GM12878 (cell line): ENCODE results near the gene ITFG1. TPM values are rescaled to one million over a fixed set of nuclear protein-coding genes. Genes with fewer than 3 reads are reported as not detected.

Source experiments
- ATAC-seq: fragments of 200-7000 bp; cut with Tn5 transposase; 3 replicates; pipeline ENCODE4 v1.9.1; 2020; ENCODE audit warnings: mild to moderate bottlenecking, moderate library complexity
- BruUV-seq: library from RNA; stranded (reverse); fragments of 400-500 nt; replicated peaks from 2 replicates; lab custom pipeline; 2021; lab: Mats Ljungman, UMichigan
- CTCF ChIA-PET: fragments of 300-600 bp; sonication (Branson Sonifier 250); formaldehyde crosslinking; extraction: SDS; loops from one replicate; lab custom pipeline; 2021; ENCODE audit warnings: inconsistent platforms; lab: Yijun Ruan, JAX
- POLR2A ChIA-PET: fragments of 350-600 bp; formaldehyde crosslinking; extraction: SDS; loops from one replicate; lab custom pipeline; 2021; ENCODE audit warnings: inconsistent platforms; lab: Charles Lee
- RAD21 ChIA-PET: fragments of 300-600 bp; sonication (Branson Sonifier 250); formaldehyde crosslinking; loops from one replicate; lab custom pipeline; 2023; ENCODE audit warnings: antibody characterized with exemption; ENCODE audit not compliant: unreplicated experiment; lab: Charles Lee
- SMC1A ChIA-PET: fragments of 300-600 bp; sonication (Branson Sonifier 250); formaldehyde crosslinking; loops from one replicate; lab custom pipeline; 2023; ENCODE audit not compliant: unreplicated experiment, uncharacterized antibody; lab: Charles Lee
- DNase-seq: peaks from one replicate; pipeline ENCODE4 v3.0.0-alpha.2; 2011; ENCODE audit warnings: low read depth, low spot score
- FAIRE-seq: peaks from 3 replicates; lab custom pipeline; 2011; peaks lifted over from hg19 to GRCh38; lab: Jason Lieb, UNC
- H2AFZ ChIP-seq: 2 replicates; pipeline ENCODE4 v1.6.0; 2011; ENCODE audit warnings: low read depth, low read length, control low read depth; ENCODE audit not compliant: control insufficient read depth
- H3K27ac ChIP-seq: 2 replicates; pipeline ENCODE4 v1.5.1; 2011; ENCODE audit warnings: control low read depth; ENCODE audit not compliant: control insufficient read depth, insufficient read depth
- H3K27me3 ChIP-seq, 2 experiments: replicated peaks in 1 of 2; 2 replicates each; pipeline versions ENCODE4 v1.6.0 to v1.6.1; 2011; ENCODE audit warnings: low read length in 1 of 2; ENCODE audit not compliant: control insufficient read depth in 2 of 2, insufficient read depth in 2 of 2
- H3K36me3 ChIP-seq, 2 experiments: 2 replicates each; pipeline ENCODE4 v1.5.1; 2011; ENCODE audit warnings: low read length in 1 of 2; ENCODE audit not compliant: control insufficient read depth in 2 of 2, insufficient read depth in 2 of 2
- H3K4me1 ChIP-seq: 2 replicates; pipeline ENCODE4 v1.6.1; 2011; ENCODE audit warnings: mild to moderate bottlenecking, low read length, moderate library complexity, mixed read lengths; ENCODE audit not compliant: control insufficient read depth, insufficient read depth
- H3K4me2 ChIP-seq: 2 replicates; pipeline ENCODE4 v1.6.0; 2011; ENCODE audit warnings: control low read depth; ENCODE audit not compliant: control insufficient read depth, insufficient read depth
- H3K4me3 ChIP-seq: fragments of 200-600 bp; sonication (generic); 2 replicates; pipeline ENCODE4 v1.5.1; 2016
- H3K79me2 ChIP-seq: 2 replicates; pipeline ENCODE4 v1.6.0; 2011; ENCODE audit warnings: low read length; ENCODE audit not compliant: control insufficient read depth, insufficient read depth
- H3K9ac ChIP-seq: 2 replicates; pipeline ENCODE4 v1.8.0; 2011; ENCODE audit warnings: low read length, control low read depth, mixed read lengths; ENCODE audit not compliant: control insufficient read depth, insufficient read depth
- H3K9me3 ChIP-seq: replicated peaks from 3 replicates; pipeline ENCODE4 v1.5.1; 2011; ENCODE audit warnings: mild to moderate bottlenecking, low read length; ENCODE audit not compliant: control insufficient read depth, insufficient read depth
- H4K20me1 ChIP-seq: 2 replicates; pipeline ENCODE4 v1.6.0; 2011; ENCODE audit not compliant: control insufficient read depth, insufficient read depth
- BHLHE40 ChIP-seq, 2 experiments: fragments of 450-650 bp in 1 of 2; IDR thresholded peaks; 2 replicates each; pipeline ENCODE4 v1.6.1; 2011 to 2017; ENCODE audit warnings: low read depth in 2 of 2, borderline replicate concordance in 1 of 2, improper control_type of control experiment in 1 of 2, low read length in 1 of 2, mild to moderate bottlenecking in 1 of 2
- E2F4 ChIP-seq: IDR thresholded peaks from 2 replicates; pipeline ENCODE4 v1.6.1; 2012; ENCODE audit warnings: low read depth, low read length, improper control_type of control experiment
- EED ChIP-seq: sonication (generic); IDR thresholded peaks from 2 replicates; pipeline ENCODE4 v1.6.1; 2016; ENCODE audit warnings: antibody characterized with exemption, low read depth
- FOXK2 ChIP-seq: fragments of 450-650 bp; IDR thresholded peaks from 2 replicates; pipeline ENCODE4 v1.6.1; 2017; ENCODE audit warnings: mild to moderate bottlenecking, moderate library complexity
- HCFC1 ChIP-seq: fragments of 150-350 bp; IDR thresholded peaks from 2 replicates; pipeline ENCODE4 v1.6.1; 2014; ENCODE audit warnings: low read length
- HDGF ChIP-seq: fragments of 450-650 bp; IDR thresholded peaks from 2 replicates; pipeline ENCODE4 v1.6.1; 2016; ENCODE audit warnings: antibody characterized with exemption
- JUND ChIP-seq: IDR thresholded peaks from 2 replicates; pipeline ENCODE4 v1.6.1; 2012; ENCODE audit warnings: low read depth, mild to moderate bottlenecking, low read length, improper control_type of control experiment, moderate library complexity
- MTA3 ChIP-seq: IDR thresholded peaks from 2 replicates; pipeline ENCODE4 v1.6.1; 2012; ENCODE audit warnings: low read length, inconsistent platforms, borderline replicate concordance
- NBN ChIP-seq: fragments of 450-650 bp; IDR thresholded peaks from 2 replicates; pipeline ENCODE4 v1.6.1; 2016
- POLR2A ChIP-seq: IDR thresholded peaks from 2 replicates; pipeline ENCODE4 v1.6.1; 2011; ENCODE audit warnings: low read depth, mild to moderate bottlenecking, low read length
- PRDM15 ChIP-seq: fragments of 450-650 bp; formaldehyde crosslinking; IDR thresholded peaks from 2 replicates; pipeline ENCODE4 v1.4.0; 2020; ENCODE audit warnings: mild to moderate bottlenecking, moderate library complexity
- RB1 ChIP-seq: fragments of 450-650 bp; formaldehyde crosslinking; IDR thresholded peaks from 2 replicates; pipeline ENCODE4 v1.6.1; 2017; ENCODE audit warnings: mild to moderate bottlenecking, borderline replicate concordance
- REST ChIP-seq: IDR thresholded peaks from 2 replicates; pipeline ENCODE4 v1.6.1; 2012; ENCODE audit warnings: mild to moderate bottlenecking, low read depth, low read length
- RFX5 ChIP-seq: IDR thresholded peaks from 2 replicates; pipeline ENCODE4 v1.6.1; 2011; ENCODE audit warnings: low read depth, low read length, improper control_type of control experiment
- SMAD5 ChIP-seq: IDR thresholded peaks from 2 replicates; pipeline ENCODE4 v1.6.1; 2016; ENCODE audit warnings: antibody characterized with exemption, low read depth
- WGBS: methylation state at CpG from one replicate; pipeline ENCODE4 v1.1.6; 2016; ENCODE audit warnings: low lambda C conversion rate; ENCODE audit not compliant: insufficient replicate concordance, insufficient coverage; ENCODE audit errors: missing lambda C conversion rate; 5-methylcytosine and 5-hydroxymethylcytosine counted together
- in situ Hi-C: fragments of 300-500 bp; cut with MboI; formaldehyde crosslinking; loops from 9 replicates; pipeline ENCODE4 v1.14.3; 2018; ENCODE audit warnings: mixed read lengths
- intact Hi-C: fragments of 100-400 bp; cut with micrococcal nuclease; formaldehyde crosslinking; loops from one replicate; pipeline ENCODE4 v1.14.2; 2022; ENCODE audit not compliant: unreplicated experiment
- polyA plus RNA-seq, 11 experiments: library from polyadenylated mRNA; depleted of rRNA in 4 of 11; unstranded in 6 of 11; stranded (reverse) in 5 of 11; fragments of >200 nt; fragmentation: Nextera tagmentation in 4 of 11; fragmentation: Illumina TruSeq in 1 of 11; extraction: Ambion mirVana in 4 of 11; extraction: Trizol in 1 of 11; gene quantifications; 1 replicate in 1 of 11; 2 replicates in 10 of 11; pipeline versions ENCODE4 v1.2.1 to v1.2.3, GENCODE V29; 2011 to 2016; ENCODE audit warnings: inconsistent platforms in 2 of 11, missing spikeins in 2 of 11, low read depth in 1 of 11
- total RNA-seq, 4 experiments: library from RNA; depleted of rRNA in 3 of 4; stranded (reverse); fragments of >200 nt in 3 of 4; fragmentation: Illumina TruSeq in 1 of 4; extraction: Trizol in 1 of 4; gene quantifications; 2 replicates each; pipeline versions ENCODE4 v1.2.1 to v1.2.3, GENCODE V29; 2013 to 2021

Gene ITFG1
- total and polyA plus RNA-seq, 10 of the 15 experiments (the other 5 are each of a cell fraction or from before 2014, with no cell fraction given), result 9.3 to 56.3 (median 28.6) TPM

GRCh38 chr16:47342055-47342454 is 118.8 kb downstream of the ITFG1 start:
- intact Hi-C loops (no loop called here), in situ Hi-C loops (no loop called here)
- CTCF ChIA-PET, result no interaction called here
- 27% methylated on average over 2 of the region's 2 CpGs for WGBS
- Histone ChIP-seq H3K36me3 (peaks cover 0 to 2% of the 10 kb centered on the region in 2 experiments; a peak in 1 of 4 replicates), H3K4me3 (no peak overlapping the region), H3K79me2 (no peaks in the 10 kb centered on the region), H3K27me3 (no peaks in the 10 kb centered on the region), H3K4me1 (no peaks in the 10 kb centered on the region), H3K9ac (no peak overlapping the region), H4K20me1 (no peaks in the 10 kb centered on the region), H3K4me2 (no peak overlapping the region), H2AFZ (no peak overlapping the region), H3K27ac (no peak overlapping the region), H3K9me3 (no peaks in the 10 kb centered on the region; the same call in 1 of the 3 replicates)
- ATAC-seq (no peak), FAIRE-seq (no peak), DNase-seq (no peak)
- RAD21 ChIA-PET, result no interaction called here
- no TSS peak for BruUV-seq
- SMC1A ChIA-PET, result no interaction called here
- POLR2A ChIA-PET, result no interaction called here
- TF ChIP-seq POLR2A (no peak), NBN (no peak), RFX5 (no peak), HDGF (no peak), PRDM15 (CRISPR knock-in tag) (no peak), MTA3 (no peak), EED (no peak), HCFC1 (no peak), JUND (no peak), E2F4 (no peak), REST (no peak), RB1 (no peak), SMAD5 (no peak), FOXK2 (no peak), BHLHE40 (IDR thresholded peaks at IDR 0.05; ENCODE audit: borderline replicate concordance in 1 of 2, low read depth in 2 of 2, low read length in 1 of 2) (no peak)
